Islet precursor cell (in vitro differentiated cells): ENCODE measurements around the gene AHNAK2.
A peak's percentile ranks its signal among the peaks of the same experiment; 100 is the strongest.
"Not testable (repeated sequence)": the region's sequence is repeated elsewhere in the genome, so short reads cannot be mapped to it uniquely, and the experiment has no call there.

Experiments
- DNase-seq: peaks from one replicate; pipeline ENCODE4 v3.0.0-alpha.2; 2018

The AHNAK2 gene

GRCh38 chr14:104977681-104978653 lies at the start of gene AHNAK2:
TSS of gene AHNAK2 (minus strand) at chr14:104978374. CDS start at chr14:104978237, 137 bp downstream.
- peak; percentile 95 for DNase-seq

GRCh38 chr14:105027718-105028117 lies 49.5 kb upstream of the AHNAK2 start:
- DNase-seq: not testable (repeated sequence)

GRCh38 chr14:105026802-105027563 lies 48.8 kb upstream of the AHNAK2 start:
- DNase-seq: no peak

DNA sequence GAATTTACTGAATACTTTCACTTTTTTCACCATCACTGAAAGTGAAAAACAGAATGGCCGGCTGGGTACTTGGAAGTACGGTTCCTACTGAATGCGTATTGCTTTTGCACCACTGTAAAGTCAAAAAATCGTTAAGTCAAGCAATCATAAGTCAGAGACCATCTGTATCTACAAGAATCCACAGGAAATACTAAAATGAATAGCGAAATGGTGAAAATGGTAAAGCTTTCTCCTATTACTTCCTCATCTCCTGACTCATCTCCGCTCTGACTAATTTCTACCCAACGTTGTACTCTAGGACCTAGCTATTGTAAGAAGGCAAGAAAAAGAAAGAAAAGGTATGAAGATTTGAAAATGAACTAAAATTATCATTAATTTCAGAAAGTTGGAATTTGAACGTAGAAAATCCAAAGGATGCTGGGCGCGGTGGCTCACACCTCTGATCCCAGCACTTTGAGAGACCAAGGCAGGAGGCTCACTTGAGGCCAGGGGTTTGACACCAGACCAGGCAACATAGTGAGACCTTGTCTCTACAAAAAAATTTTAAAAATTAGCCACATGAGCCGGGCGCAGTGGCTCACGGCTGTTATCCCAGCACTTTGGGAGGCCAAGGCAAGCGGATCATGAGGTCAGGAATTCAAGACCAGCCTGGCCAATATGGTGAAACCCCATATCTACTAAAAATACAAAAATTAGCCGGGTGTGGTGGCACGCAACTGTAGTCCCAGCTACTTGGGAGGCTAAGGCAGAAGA lies 48.0 kb upstream of the AHNAK2 start:
- DNase-seq: no peak

- no peak for DNase-seq
Measured at GRCh38 chr14:105025429-105025828, 47.3 kb upstream of the AHNAK2 start.

- no peak for DNase-seq
Measured at GRCh38 chr14:105023791-105024480, 45.8 kb upstream of the AHNAK2 start.

DNA sequence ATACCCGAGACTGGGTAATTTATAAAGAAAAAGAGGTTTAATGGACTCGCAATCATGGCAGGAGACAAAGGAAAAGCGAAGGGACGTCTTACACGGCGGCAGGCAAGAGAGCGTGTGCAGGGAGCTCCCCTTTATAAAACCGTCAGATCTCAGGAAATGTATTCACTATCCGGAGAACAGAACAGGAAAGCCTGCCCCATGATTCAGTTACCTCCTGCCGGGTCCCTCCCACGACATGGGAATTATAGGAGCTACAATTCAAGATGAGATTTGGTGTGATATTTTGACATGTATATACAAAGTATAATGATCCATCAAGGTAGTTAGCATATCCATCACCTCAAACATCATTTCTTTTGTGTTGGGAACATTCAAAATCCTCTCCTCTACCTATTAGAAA lies 45.0 kb upstream of the AHNAK2 start:
- DNase-seq: no peak

- DNase-seq: no peak
Measured at GRCh38 chr14:105022276-105022670, 44.1 kb upstream of the AHNAK2 start.

- DNase-seq: peak; percentile 83
Measured at GRCh38 chr14:105021656-105022275, 43.6 kb upstream of the AHNAK2 start.

GRCh38 chr14:105020815-105021655 lies 42.9 kb upstream of the AHNAK2 start, which contains the start of gene CDCA4:
TSS of gene CDCA4 (minus strand) at chr14:105021083. CDS start at chr14:105011929, 9,154 bp downstream.
- DNase-seq: peak; percentile 98

DNA sequence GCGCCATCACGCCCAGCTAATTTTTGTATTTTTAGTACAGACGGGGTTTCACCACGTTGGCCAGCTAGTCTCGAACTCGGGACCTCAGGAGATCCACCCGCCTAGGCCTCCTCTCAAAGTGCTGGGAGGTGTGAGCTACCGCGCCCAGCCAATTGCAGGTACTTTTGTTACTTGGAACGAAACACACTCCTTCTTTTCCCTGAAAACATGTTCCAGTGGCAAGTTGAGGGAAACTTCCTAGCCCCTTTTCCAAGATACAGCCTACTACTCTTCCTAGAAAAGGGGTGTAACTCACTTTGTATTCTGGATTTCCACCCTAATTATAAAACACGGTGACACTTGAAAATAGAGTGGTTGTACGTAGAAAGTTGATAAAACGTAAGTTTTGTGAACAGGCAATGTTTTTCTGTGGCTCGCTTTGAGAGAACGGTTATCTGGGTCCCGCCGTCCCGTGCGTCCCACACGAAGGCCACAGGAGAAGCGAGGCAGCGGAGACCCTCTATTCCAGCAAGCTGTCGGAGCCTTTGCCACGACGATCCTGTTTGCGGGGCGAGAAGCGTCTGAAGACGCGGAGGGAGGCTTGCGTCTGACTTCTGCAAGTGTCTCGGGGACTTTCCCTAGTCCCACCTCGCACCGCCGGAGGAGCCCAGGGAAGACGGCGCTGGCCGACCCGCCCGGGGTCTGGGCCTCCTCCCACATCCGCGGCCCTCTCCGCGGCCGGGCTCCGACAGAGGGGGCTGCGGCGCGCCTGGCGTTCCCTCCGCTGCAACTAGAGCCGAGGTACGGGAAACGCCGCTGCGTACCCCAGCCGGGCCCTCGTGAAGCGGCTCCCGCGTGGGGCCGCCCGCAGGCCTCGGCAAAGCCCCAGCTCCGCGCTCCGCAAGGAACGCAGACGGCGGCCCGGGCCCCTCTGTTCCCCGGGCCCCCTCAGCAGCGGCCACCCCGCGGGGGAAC lies 42.0 kb upstream of the AHNAK2 start:
- peak; percentile 69 for DNase-seq

- DNase-seq: no peak
Measured at GRCh38 chr14:105018414-105018813, 40.2 kb upstream of the AHNAK2 start.

DNA sequence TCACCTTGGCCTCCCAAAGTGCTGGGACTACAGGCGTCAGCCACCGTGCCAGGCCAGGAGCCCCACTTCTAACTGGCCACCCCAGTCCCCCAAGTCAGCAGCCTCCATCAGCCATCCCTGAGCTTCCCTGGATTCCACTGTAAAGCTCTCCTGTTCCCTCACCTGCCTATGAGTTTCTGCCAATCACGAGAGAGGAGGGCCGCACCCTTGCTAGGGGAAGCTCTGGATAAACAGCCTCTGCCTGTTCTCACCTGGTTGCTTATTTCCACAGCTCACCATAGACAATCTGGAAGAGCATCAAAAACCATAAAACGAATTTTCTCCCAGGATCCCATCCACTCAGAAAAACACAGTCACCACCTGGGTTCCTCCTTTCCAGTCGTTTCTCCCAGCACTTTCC lies 37.7 kb upstream of the AHNAK2 start:
- DNase-seq: no peak

- no peak for DNase-seq
Measured at GRCh38 chr14:105015242-105015641, 37.1 kb upstream of the AHNAK2 start.

GRCh38 chr14:105014631-105015030 lies 36.5 kb upstream of the AHNAK2 start:
- no peak for DNase-seq

DNA sequence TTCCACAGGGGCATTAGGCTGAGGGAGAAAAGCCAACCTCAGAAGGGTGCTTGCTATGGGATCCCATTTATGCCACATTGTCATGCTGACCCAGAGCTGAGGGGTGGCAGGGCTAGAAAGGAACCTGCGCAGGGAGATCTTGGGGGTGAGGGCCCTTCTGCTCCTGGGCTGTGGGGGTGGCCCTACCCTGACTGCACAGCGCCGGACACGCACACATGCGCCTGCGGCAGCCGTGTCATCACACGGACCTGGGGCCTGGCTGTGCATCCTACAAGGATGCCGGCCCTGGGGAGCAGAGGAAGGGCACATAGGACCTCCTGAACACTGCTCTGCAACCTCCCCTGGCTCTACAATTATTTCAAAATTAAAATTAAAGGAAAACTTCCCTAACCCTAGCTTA lies 35.9 kb upstream of the AHNAK2 start:
- DNase-seq: no peak

DNA sequence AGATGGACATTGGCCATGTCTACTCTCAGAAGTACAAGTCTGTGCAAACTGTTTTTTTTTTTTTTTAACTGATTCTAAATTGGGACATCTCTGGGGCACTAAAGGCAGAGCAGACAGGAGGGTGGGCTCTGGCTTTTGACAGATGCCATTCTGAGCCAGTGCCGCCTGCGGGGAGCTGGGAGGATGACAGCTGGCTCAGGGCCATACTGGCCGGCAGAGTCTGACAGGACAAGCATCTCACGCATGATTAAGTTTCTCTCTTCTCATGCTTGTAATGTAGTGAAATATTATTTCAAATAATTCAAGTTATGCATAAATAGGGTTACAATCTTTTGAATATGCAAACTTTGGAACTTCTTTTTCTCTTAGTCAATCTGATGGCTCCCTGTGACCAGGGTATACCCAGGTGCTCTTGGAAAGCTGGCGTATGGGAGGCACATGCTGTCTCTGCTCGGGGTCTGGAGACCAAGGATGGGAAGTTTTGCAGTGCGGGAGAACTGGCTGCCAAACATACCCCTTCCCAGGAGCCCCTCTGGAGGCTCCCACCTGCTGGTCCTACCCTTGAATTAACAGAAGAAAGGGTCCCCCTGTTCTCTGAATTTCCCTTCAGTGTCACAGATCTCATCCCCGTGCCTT lies 35.1 kb upstream of the AHNAK2 start:
- no peak for DNase-seq

GRCh38 chr14:105012171-105012985 lies 34.2 kb upstream of the AHNAK2 start:
- no peak for DNase-seq
